ENCODE results near the gene RNF208.

RNF208 gene

DNA sequence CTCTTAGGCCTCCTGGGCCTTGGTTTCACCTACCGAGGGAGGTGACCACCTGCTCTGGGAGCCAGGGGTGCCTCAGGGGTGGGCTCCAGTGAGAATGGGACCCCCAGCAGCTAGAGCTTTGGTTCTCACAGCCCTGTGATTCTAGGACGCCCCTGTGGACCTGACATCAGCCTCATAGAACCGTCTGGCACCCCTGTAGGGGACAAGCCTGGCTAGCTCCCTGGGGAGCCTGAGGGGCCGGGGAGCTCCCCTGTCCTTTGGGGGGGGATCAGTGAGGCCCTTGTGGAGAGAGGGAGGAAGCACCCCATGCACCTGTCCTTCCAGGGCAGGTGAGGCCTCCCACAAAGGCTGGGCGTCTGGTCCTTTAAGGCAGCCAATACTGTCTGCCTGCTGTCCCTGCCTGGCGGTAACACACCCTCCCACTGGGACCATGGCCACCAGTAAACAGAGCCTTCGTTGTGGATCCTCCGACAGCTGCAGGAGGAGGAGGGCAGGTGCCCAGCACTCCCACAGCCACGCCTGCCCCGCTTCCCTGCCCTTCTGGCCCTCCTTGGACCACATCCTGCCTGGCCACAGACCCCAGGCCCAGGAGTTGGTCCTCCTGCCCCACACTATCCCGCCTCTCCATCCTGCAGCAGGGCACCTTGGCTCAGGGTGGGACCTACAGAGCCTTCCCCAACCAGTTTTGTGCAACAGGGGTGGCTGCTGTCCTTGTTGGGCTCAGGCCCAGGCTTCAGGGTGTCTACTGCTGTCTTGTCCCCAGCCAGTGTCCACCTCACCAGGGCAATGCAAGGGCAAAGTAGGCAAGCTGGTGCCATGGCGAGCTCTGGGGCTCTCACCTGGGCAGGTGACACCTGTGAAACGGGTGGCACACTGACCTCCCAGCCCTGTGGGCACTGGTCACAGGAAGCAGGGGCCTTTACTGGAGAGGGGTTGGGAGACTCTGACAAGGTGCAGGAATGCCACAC lies 16.0 kb upstream of the RNF208 start:
- Histone ChIP-seq H3K27ac (ENCODE audit: low read depth, low read length) (peak overlapping the region; percentile 31), H3K9ac (ENCODE audit: low read depth in 1 of 2, low read length in 2 of 2) (peak overlapping the region; percentile 28 to 47), H3K4me1 (ENCODE audit: control insufficient read depth in 1 of 2, insufficient read depth in 2 of 2, low read length in 2 of 2) (peaks cover 40 to 50% of the 10 kb centered on the region in 2 donors), H3K9me3 (ENCODE audit: control insufficient read depth in 1 of 2, low read length in 2 of 2) (no peaks in the 10 kb centered on the region), H3K4me3 (ENCODE audit: low read depth in 1 of 2, low read length in 2 of 2) (no peak overlapping the region), H3K27me3 (ENCODE audit: control insufficient read depth in 1 of 2, insufficient read depth in 2 of 2, low read length in 2 of 2) (peaks cover 10 to 18% of the 10 kb centered on the region in 2 donors), H3K36me3 (ENCODE audit: control insufficient read depth in 1 of 2, insufficient read depth in 2 of 2, low read length in 2 of 2) (peaks cover 3 to 12% of the 10 kb centered on the region in 2 donors)

DNA sequence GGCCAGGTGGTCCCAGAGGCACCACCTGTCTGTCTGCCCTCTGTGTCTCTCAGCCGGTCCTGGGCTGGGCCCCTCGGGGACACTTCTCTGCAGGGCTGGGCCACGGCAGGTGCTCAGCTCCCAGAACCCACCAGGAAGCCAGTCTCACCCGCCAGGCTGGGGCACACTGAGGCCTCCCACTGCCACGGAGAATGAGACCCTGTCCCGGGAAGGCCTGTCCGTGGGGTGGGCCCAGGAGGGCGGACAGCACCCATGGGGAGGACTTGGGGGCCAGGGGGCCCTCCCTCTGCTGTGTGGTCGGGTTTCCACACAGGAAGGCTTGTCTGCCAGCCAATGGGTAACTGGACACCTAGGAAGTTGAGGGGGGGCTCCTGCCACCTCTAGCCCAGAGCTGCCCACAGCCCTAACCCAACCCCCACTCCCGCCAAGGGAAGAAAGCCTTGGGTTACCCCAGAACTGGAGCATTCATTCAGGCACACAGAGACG lies 14.9 kb upstream of the RNF208 start:
- no peaks in the 10 kb centered on the region for H3K9me3 ChIP-seq (ENCODE audit: control insufficient read depth in 1 of 2, low read length in 2 of 2)
- peaks cover under 1 to 1% of the 10 kb centered on the region in 2 donors for H3K36me3 ChIP-seq (ENCODE audit: control insufficient read depth in 1 of 2, insufficient read depth in 2 of 2, low read length in 2 of 2)
- peaks cover 32 to 47% of the 10 kb centered on the region in 2 donors for H3K4me1 ChIP-seq (ENCODE audit: control insufficient read depth in 1 of 2, insufficient read depth in 2 of 2, low read length in 2 of 2)
- H3K27ac ChIP-seq (ENCODE audit: low read depth, low read length) = no peak overlapping the region
- peaks cover 13 to 24% of the 10 kb centered on the region in 2 donors for H3K27me3 ChIP-seq (ENCODE audit: control insufficient read depth in 1 of 2, insufficient read depth in 2 of 2, low read length in 2 of 2)
- peak overlapping the region; percentile 18 to 43 for H3K9ac ChIP-seq (ENCODE audit: low read depth in 1 of 2, low read length in 2 of 2)
- H3K4me3 ChIP-seq (ENCODE audit: low read depth in 1 of 2, low read length in 2 of 2) = peak overlapping the region in 1 of 2 donors; percentile 19

- peaks cover 33 to 48% of the 10 kb centered on the region in 2 donors for H3K4me1 ChIP-seq (ENCODE audit: control insufficient read depth in 1 of 2, insufficient read depth in 2 of 2, low read length in 2 of 2)
- peak overlapping the region; percentile 18 to 43 for H3K9ac ChIP-seq (ENCODE audit: low read depth in 1 of 2, low read length in 2 of 2)
- H3K9me3 ChIP-seq (ENCODE audit: control insufficient read depth in 1 of 2, low read length in 2 of 2) = no peaks in the 10 kb centered on the region
- no peak overlapping the region for H3K27ac ChIP-seq (ENCODE audit: low read depth, low read length)
- H3K4me3 ChIP-seq (ENCODE audit: low read depth in 1 of 2, low read length in 2 of 2) = peak overlapping the region; percentile 19 to 36
- H3K36me3 ChIP-seq (ENCODE audit: control insufficient read depth in 1 of 2, insufficient read depth in 2 of 2, low read length in 2 of 2) = no peaks in the 10 kb centered on the region
- H3K27me3 ChIP-seq (ENCODE audit: control insufficient read depth in 1 of 2, insufficient read depth in 2 of 2, low read length in 2 of 2) = peaks cover 17 to 27% of the 10 kb centered on the region in 2 donors
Measured at GRCh38 chr9:137236238-137236935, 14.3 kb upstream of the RNF208 start.

DNA sequence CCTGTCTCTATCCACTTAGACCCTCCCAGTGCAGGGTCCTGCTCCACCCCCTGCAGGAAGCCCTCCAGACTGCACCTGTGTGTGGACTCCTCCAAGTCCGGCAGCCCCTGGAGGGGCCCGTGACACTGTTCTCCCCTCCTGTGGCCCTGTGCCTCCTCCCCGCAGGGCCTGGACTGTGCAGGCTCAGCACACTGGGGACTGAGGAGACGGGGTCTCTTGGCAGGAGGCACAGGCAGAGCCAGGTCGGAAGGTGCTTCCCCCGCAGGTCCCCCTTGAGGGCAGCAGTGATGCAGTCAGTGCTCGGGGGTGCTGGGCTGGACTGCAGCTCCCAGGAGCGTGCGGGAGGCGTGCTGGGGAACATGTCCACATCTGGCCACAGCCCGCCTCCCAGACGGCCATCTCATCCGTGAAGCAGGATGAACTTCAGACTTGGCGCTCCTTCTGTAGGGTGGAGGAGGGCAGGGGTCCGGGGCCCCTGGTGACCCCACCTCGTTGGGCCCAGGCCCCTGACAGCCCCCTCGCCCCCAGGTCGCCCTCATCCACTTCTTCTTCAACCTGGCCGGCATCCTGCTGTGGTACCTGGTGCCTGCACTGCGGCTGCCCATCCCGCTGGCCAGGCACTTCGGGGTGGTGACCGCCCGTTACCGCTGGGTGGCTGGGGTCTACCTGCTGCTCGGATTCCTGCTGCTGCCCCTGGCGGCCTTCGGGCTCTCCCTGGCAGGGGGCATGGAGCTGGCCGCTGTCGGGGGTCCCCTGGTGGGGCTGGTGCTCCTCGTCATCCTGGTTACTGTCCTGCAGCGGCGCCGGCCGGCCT lies 13.6 kb upstream of the RNF208 start:
- Histone ChIP-seq H3K36me3 (ENCODE audit: control insufficient read depth in 1 of 2, insufficient read depth in 2 of 2, low read length in 2 of 2) (no peaks in the 10 kb centered on the region), H3K27ac (ENCODE audit: low read depth, low read length) (no peak overlapping the region), H3K9ac (ENCODE audit: low read depth in 1 of 2, low read length in 2 of 2) (no peak overlapping the region), H3K4me1 (ENCODE audit: control insufficient read depth in 1 of 2, insufficient read depth in 2 of 2, low read length in 2 of 2) (peaks cover 40 to 56% of the 10 kb centered on the region in 2 donors), H3K4me3 (ENCODE audit: low read depth in 1 of 2, low read length in 2 of 2) (no peak overlapping the region), H3K27me3 (ENCODE audit: control insufficient read depth in 1 of 2, insufficient read depth in 2 of 2, low read length in 2 of 2) (peaks cover 17 to 27% of the 10 kb centered on the region in 2 donors), H3K9me3 (ENCODE audit: control insufficient read depth in 1 of 2, low read length in 2 of 2) (no peaks in the 10 kb centered on the region)

- Histone ChIP-seq H3K27ac (ENCODE audit: low read depth, low read length) (no peak overlapping the region), H3K9ac (ENCODE audit: low read depth in 1 of 2, low read length in 2 of 2) (no peak overlapping the region), H3K4me3 (ENCODE audit: low read depth in 1 of 2, low read length in 2 of 2) (no peak overlapping the region)
Measured at GRCh38 chr9:137234758-137235423, 12.9 kb upstream of the RNF208 start.

GRCh38 chr9:137234055-137234697 lies 12.1 kb upstream of the RNF208 start:
- Histone ChIP-seq H3K36me3 (ENCODE audit: control insufficient read depth in 1 of 2, insufficient read depth in 2 of 2, low read length in 2 of 2) (no peaks in the 10 kb centered on the region), H3K27ac (ENCODE audit: low read depth, low read length) (no peak overlapping the region), H3K4me1 (ENCODE audit: control insufficient read depth in 1 of 2, insufficient read depth in 2 of 2, low read length in 2 of 2) (peaks cover 54 to 70% of the 10 kb centered on the region in 2 donors), H3K9ac (ENCODE audit: low read depth in 1 of 2, low read length in 2 of 2) (no peak overlapping the region), H3K4me3 (ENCODE audit: low read depth in 1 of 2, low read length in 2 of 2) (no peak overlapping the region), H3K27me3 (ENCODE audit: control insufficient read depth in 1 of 2, insufficient read depth in 2 of 2, low read length in 2 of 2) (peaks cover 17 to 32% of the 10 kb centered on the region in 2 donors), H3K9me3 (ENCODE audit: control insufficient read depth in 1 of 2, low read length in 2 of 2) (no peaks in the 10 kb centered on the region)

More at GRCh38 chr9:137234758-137235423, 12.9 kb upstream of the RNF208 start:
- Histone ChIP-seq H3K9me3 (ENCODE audit: control insufficient read depth in 1 of 2, low read length in 2 of 2) (no peaks in the 10 kb centered on the region), H3K4me1 (ENCODE audit: control insufficient read depth in 1 of 2, insufficient read depth in 2 of 2, low read length in 2 of 2) (peaks cover 48 to 63% of the 10 kb centered on the region in 2 donors), H3K27me3 (ENCODE audit: control insufficient read depth in 1 of 2, insufficient read depth in 2 of 2, low read length in 2 of 2) (peaks cover 17 to 27% of the 10 kb centered on the region in 2 donors), H3K36me3 (ENCODE audit: control insufficient read depth in 1 of 2, insufficient read depth in 2 of 2, low read length in 2 of 2) (no peaks in the 10 kb centered on the region)

GRCh38 chr9:137233143-137233980 lies 11.3 kb upstream of the RNF208 start:
- Histone ChIP-seq H3K27ac (ENCODE audit: low read depth, low read length) (no peak overlapping the region), H3K4me3 (ENCODE audit: low read depth in 1 of 2, low read length in 2 of 2) (no peak overlapping the region), H3K9ac (ENCODE audit: low read depth in 1 of 2, low read length in 2 of 2) (no peak overlapping the region), H3K36me3 (ENCODE audit: control insufficient read depth in 1 of 2, insufficient read depth in 2 of 2, low read length in 2 of 2) (no peaks in the 10 kb centered on the region), H3K9me3 (ENCODE audit: control insufficient read depth in 1 of 2, low read length in 2 of 2) (no peaks in the 10 kb centered on the region), H3K4me1 (ENCODE audit: control insufficient read depth in 1 of 2, insufficient read depth in 2 of 2, low read length in 2 of 2) (peaks cover 46 to 63% of the 10 kb centered on the region in 2 donors), H3K27me3 (ENCODE audit: control insufficient read depth in 1 of 2, insufficient read depth in 2 of 2, low read length in 2 of 2) (peaks cover 21 to 38% of the 10 kb centered on the region in 2 donors)

DNA sequence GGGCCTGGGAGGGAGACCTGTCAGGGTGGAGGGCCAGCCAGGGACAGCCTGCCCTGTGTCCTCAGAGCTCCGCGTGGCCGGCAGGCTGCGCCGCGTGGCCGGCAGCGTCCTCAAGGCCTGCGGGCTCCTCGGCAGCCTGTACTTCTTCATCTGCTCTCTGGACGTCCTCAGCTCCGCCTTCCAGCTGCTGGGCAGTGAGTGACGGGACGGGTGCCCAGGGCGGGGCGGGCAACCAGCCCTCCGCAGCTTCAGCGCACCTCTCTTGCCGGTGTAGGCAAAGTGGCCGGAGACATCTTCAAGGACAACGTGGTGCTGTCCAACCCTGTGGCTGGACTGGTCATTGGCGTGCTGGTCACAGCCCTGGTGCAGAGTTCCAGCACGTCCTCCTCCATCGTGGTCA lies 10.5 kb upstream of the RNF208 start:
- peaks cover 39 to 57% of the 10 kb centered on the region in 2 donors for H3K4me1 ChIP-seq (ENCODE audit: control insufficient read depth in 1 of 2, insufficient read depth in 2 of 2, low read length in 2 of 2)
- H3K27me3 ChIP-seq (ENCODE audit: control insufficient read depth in 1 of 2, insufficient read depth in 2 of 2, low read length in 2 of 2) = peaks cover 21 to 39% of the 10 kb centered on the region in 2 donors
- H3K9ac ChIP-seq (ENCODE audit: low read depth in 1 of 2, low read length in 2 of 2) = no peak overlapping the region
- no peak overlapping the region for H3K27ac ChIP-seq (ENCODE audit: low read depth, low read length)
- H3K4me3 ChIP-seq (ENCODE audit: low read depth in 1 of 2, low read length in 2 of 2) = no peak overlapping the region
- no peaks in the 10 kb centered on the region for H3K36me3 ChIP-seq (ENCODE audit: control insufficient read depth in 1 of 2, insufficient read depth in 2 of 2, low read length in 2 of 2)
- no peaks in the 10 kb centered on the region for H3K9me3 ChIP-seq (ENCODE audit: control insufficient read depth in 1 of 2, low read length in 2 of 2)
